Progenitor cell of endocrine pancreas (in vitro differentiated cells): ENCODE measurements around the gene ZNF33B. TPM values are rescaled to one million over a fixed set of nuclear protein-coding genes. Genes with fewer than 3 reads are reported as not detected.

Source experiments
- DNase-seq: peaks from one replicate; pipeline ENCODE4 v3.0.0; 2021; ENCODE audit warnings: low spot score; ENCODE audit not compliant: unreplicated experiment
- H3K27ac Mint-ChIP-seq: 2 replicates; pipeline ENCODE4 v1.8.0; 2021; ENCODE audit warnings: mild to moderate bottlenecking, moderate library complexity, mixed read lengths
- H3K27me3 Mint-ChIP-seq: 2 replicates; pipeline ENCODE4 v1.8.0; 2021; ENCODE audit warnings: mixed read lengths
- H3K36me3 Mint-ChIP-seq: 2 replicates; pipeline ENCODE4 v1.8.0; 2022; ENCODE audit warnings: mixed read lengths; ENCODE audit not compliant: insufficient read depth
- H3K4me1 Mint-ChIP-seq: 2 replicates; pipeline ENCODE4 v1.8.0; 2021; ENCODE audit warnings: low read depth, mixed read lengths
- H3K4me3 Mint-ChIP-seq: 2 replicates; pipeline ENCODE4 v1.8.0; 2021; ENCODE audit warnings: low read depth, mild to moderate bottlenecking, moderate library complexity, mixed read lengths
- H3K9me3 Mint-ChIP-seq: 2 replicates; pipeline ENCODE4 v1.8.0; 2021; ENCODE audit warnings: low read depth, mixed read lengths
- total RNA-seq: library from RNA; stranded (reverse); gene quantifications from 2 replicates; pipeline ENCODE4 v1.2.1, GENCODE V29; 2021
- TF ChIP-seq, protein P1 (sequence below): fragments of 200-600 bp; sonication (generic); IDR thresholded peaks from one replicate; pipeline ENCODE4 v1.5.0; 2021; ENCODE audit warnings: antibody characterized with exemption, mild to moderate bottlenecking; ENCODE audit not compliant: unreplicated experiment

Gene ZNF33B
- total RNA-seq, 1 donor from 2014 or later = 54.7 TPM

DNA sequence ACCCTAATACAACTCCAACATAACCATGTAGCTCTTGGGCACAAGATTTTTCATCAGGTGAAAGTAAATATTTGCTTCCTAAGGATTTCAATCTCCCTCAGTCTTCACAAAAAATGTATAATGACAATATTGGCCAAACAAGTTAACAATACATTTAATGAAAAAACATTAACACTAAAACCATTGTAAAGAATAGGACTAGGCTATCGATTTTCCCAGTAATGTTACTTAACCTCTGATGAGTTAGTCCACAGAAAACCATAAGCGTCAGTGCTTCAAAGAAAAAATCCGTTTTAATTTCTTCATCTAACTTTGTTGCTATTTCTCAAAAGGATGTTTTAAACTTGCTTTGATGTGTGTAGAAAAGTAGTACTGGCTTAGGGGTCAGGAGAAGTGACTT, 1.2 kb downstream of the ZNF33B start:
- Mint-ChIP-seq H3K27ac (peak overlapping the region; percentile 98), H3K4me3 (peak overlapping the region; percentile 96), H3K9me3 (no peaks in the 10 kb centered on the region), H3K36me3 (peaks cover 13% of the 10 kb centered on the region), H3K27me3 (no peaks in the 10 kb centered on the region), H3K4me1 (peaks cover 27% of the 10 kb centered on the region)
- no peak for DNase-seq
- TF ChIP-seq, protein P1, sequence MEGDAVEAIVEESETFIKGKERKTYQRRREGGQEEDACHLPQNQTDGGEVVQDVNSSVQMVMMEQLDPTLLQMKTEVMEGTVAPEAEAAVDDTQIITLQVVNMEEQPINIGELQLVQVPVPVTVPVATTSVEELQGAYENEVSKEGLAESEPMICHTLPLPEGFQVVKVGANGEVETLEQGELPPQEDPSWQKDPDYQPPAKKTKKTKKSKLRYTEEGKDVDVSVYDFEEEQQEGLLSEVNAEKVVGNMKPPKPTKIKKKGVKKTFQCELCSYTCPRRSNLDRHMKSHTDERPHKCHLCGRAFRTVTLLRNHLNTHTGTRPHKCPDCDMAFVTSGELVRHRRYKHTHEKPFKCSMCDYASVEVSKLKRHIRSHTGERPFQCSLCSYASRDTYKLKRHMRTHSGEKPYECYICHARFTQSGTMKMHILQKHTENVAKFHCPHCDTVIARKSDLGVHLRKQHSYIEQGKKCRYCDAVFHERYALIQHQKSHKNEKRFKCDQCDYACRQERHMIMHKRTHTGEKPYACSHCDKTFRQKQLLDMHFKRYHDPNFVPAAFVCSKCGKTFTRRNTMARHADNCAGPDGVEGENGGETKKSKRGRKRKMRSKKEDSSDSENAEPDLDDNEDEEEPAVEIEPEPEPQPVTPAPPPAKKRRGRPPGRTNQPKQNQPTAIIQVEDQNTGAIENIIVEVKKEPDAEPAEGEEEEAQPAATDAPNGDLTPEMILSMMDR = no peak

DNA sequence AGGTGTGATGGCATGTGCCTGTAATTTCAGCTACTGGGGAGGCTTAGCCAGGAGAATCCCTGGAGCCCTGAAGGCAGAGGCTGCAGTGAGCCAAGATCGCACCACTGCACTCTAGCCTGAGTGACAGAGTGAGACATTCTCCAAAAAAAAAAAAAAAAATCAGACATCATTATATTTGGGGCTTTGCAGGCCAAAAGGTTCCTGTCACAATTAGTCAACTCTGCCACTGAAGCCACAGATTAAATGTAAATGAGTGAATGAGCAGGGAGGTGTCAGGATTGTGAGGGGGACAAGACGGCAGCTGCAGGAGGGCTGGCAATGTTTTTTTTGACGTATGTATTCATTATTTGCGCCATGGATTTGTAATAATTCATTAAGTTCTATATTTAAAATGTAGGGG, 3.3 kb downstream of the ZNF33B start:
- TF ChIP-seq, protein P1 = no peak
- Mint-ChIP-seq H3K27ac (no peak overlapping the region), H3K9me3 (no peaks in the 10 kb centered on the region), H3K4me1 (peaks cover 24% of the 10 kb centered on the region), H3K4me3 (no peak overlapping the region), H3K27me3 (no peaks in the 10 kb centered on the region), H3K36me3 (peaks cover 24% of the 10 kb centered on the region)
- no peak for DNase-seq

DNA sequence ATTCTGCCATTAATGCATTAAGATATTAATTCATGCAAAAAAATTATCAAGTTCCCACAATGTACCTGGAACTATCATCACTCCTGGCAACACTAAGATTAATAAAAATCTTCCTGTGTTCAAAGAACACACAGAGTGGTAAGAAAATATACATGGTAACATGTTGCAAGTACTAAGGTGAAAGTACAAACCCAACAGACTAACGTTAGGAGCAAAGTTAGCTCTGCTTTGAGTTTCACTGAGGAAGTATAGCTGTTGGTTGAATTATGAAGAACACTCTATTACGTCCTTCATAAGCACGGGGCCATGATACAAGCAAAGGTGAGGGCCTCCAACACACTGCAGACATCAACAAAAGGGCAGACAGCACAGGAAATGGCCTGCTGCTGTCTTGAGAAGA, 5.8 kb downstream of the ZNF33B start:
- no peaks in the 10 kb centered on the region for H3K9me3 Mint-ChIP-seq
- peaks cover 17% of the 10 kb centered on the region for H3K4me1 Mint-ChIP-seq
- TF ChIP-seq, protein P1 = no peak
- peaks cover 39% of the 10 kb centered on the region for H3K36me3 Mint-ChIP-seq
- no peak overlapping the region for H3K27ac Mint-ChIP-seq
- no peak for DNase-seq
- no peak overlapping the region for H3K4me3 Mint-ChIP-seq
- no peaks in the 10 kb centered on the region for H3K27me3 Mint-ChIP-seq

DNA sequence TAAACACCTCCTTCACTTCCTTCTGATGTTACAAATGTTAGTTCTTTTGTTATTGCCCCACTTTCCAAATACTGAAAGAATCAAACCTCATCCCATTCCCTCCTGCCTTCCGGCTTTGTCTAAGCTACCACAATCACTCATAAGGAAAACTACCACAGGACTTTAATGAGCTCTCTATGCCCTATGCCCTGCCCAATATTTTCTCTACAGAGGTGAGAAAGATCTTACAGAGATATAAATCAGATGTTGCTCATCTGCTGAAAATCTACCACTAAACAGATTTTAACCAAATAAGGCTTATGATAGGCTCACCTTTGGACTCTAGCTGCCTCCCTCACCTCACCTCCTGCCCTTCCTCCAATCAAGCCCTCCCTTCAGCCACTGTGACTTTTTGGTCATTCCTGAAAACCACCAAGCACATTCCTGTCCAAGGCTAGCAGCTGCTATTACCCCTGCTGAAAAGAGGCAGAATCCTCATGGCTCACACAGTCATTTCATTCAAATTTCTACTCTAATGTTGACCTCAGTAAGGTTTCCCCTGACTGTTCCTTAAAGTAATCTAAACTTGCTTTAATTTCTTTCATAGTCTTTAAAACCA, 7.7 kb downstream of the ZNF33B start:
- H3K36me3 Mint-ChIP-seq = peaks cover 45% of the 10 kb centered on the region
- DNase-seq = no peak
- no peak overlapping the region for H3K4me3 Mint-ChIP-seq
- H3K27me3 Mint-ChIP-seq = no peaks in the 10 kb centered on the region
- TF ChIP-seq, protein P1 = no peak
- no peaks in the 10 kb centered on the region for H3K9me3 Mint-ChIP-seq
- no peak overlapping the region for H3K27ac Mint-ChIP-seq
- H3K4me1 Mint-ChIP-seq = peaks cover 7% of the 10 kb centered on the region

DNA sequence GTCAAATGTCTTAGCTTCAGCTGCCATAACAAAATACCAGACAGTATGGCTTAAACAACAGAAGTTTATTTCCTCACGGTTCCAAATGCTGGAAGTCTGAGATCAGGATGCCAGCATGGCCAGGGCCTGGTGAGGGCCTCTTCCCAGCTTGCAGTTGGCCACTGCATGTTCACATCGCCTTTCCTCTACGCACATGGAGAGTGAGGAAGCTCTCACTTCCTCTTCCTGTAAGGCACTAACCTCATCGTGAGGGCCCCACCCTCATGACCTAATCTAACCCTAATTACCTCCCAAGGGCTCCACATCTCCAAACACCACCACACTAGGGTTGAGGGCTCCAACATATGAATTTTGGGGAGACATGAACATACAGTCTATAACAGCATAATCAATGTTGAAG, 14.4 kb downstream of the ZNF33B start:
- Mint-ChIP-seq H3K27ac (no peak overlapping the region), H3K36me3 (peaks cover 44% of the 10 kb centered on the region), H3K4me1 (no peaks in the 10 kb centered on the region), H3K4me3 (no peak overlapping the region), H3K9me3 (no peaks in the 10 kb centered on the region), H3K27me3 (no peaks in the 10 kb centered on the region)
- TF ChIP-seq, protein P1 = no peak
- no peak for DNase-seq
